ENCODE data around the gene FADS6.

DNA sequence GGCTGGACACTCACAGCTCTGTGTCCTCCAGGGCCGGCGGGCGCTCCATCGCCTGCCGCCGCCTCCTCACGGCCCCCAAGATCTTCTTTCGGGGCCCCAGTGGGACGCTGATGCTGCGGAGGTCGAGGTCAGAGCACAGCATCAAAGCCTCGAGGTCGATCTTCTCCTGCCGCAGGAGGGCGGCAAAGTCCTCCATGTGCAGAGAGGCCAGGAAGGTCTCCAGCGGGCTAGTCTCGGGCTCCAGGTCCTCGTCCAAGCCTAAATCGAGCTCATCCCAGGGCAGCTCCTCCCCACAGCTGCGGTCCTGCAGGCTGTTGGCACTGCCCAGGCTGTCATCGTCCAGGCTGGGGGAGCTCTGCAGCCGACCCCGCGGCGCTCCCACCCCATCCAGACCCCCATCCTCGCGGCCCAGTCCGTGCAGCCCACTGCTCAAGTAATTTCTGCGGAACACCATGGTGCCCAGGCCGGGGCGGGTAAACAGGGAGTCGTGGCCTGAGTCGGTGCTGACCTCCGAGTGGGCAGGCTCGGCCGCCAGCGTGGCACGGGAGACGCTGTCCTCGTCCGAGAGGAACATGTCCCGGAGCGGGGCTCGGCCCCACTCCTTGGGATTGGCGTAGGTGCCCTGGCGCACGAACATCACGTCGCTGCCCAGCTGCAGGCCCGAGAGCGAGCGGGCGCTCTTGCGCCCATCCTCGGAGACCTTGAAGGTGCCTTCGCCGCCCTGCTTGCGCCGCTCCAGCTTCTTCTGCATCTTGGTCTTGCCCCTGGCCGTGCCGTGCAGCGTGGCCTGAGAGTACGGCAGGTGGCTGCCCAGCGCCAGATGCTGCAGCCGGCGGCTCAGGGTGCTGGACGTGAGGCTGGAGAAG is 26.2 kb upstream of the FADS6 start:
- TF ChIP-seq, protein P1, sequence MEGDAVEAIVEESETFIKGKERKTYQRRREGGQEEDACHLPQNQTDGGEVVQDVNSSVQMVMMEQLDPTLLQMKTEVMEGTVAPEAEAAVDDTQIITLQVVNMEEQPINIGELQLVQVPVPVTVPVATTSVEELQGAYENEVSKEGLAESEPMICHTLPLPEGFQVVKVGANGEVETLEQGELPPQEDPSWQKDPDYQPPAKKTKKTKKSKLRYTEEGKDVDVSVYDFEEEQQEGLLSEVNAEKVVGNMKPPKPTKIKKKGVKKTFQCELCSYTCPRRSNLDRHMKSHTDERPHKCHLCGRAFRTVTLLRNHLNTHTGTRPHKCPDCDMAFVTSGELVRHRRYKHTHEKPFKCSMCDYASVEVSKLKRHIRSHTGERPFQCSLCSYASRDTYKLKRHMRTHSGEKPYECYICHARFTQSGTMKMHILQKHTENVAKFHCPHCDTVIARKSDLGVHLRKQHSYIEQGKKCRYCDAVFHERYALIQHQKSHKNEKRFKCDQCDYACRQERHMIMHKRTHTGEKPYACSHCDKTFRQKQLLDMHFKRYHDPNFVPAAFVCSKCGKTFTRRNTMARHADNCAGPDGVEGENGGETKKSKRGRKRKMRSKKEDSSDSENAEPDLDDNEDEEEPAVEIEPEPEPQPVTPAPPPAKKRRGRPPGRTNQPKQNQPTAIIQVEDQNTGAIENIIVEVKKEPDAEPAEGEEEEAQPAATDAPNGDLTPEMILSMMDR (conservative IDR thresholded peaks at IDR 0.05; ENCODE audit: low read length) = no peak
- no peak for TF ChIP-seq EZH2phosphoT487 (IDR thresholded peaks at IDR 0.05; ENCODE audit: borderline replicate concordance)

Data from Loucy (cell line).